ACC112 (cell line): ENCODE measurements around the gene TEKT1.
"Not testable (repeated sequence)": the region's sequence is repeated elsewhere in the genome, so short reads cannot be mapped to it uniquely, and the experiment has no call there.

Experiments
- H2AFZ ChIP-seq: fragments of 200-600 bp; sonication (generic); one replicate; pipeline ENCODE4 v1.6.0; 2017; ENCODE audit warnings: antibody characterized with exemption, low read length; ENCODE audit not compliant: unreplicated experiment
- H3K27ac ChIP-seq: fragments of 200-600 bp; sonication (generic); 2 replicates; pipeline ENCODE4 v1.5.1; 2014; ENCODE audit warnings: low read depth, mild to moderate bottlenecking, antibody characterized with exemption, low read length, moderate library complexity
- H3K27me3 ChIP-seq: fragments of 200-600 bp; sonication (generic); 2 replicates; pipeline ENCODE4 v1.6.1; 2014; ENCODE audit warnings: mild to moderate bottlenecking, antibody characterized with exemption, low read length, moderate library complexity, mixed read lengths; ENCODE audit not compliant: insufficient read depth
- H3K36me3 ChIP-seq: fragments of 200-600 bp; sonication (generic); 2 replicates; pipeline ENCODE4 v1.6.1; 2016; ENCODE audit warnings: mild to moderate bottlenecking, antibody characterized with exemption, low read length, moderate library complexity, mixed read lengths; ENCODE audit not compliant: insufficient read depth
- H3K4me1 ChIP-seq: fragments of 200-600 bp; sonication (generic); one replicate; pipeline ENCODE4 v1.6.1; 2016; ENCODE audit warnings: low read length, mixed read lengths; ENCODE audit not compliant: insufficient read depth, unreplicated experiment, control insufficient read depth
- H3K4me3 ChIP-seq: fragments of 200-600 bp; sonication (generic); 2 replicates; pipeline ENCODE4 v1.5.1; 2014; ENCODE audit warnings: mild to moderate bottlenecking, low read depth, low read length
- H3K79me2 ChIP-seq: fragments of 200-600 bp; sonication (generic); one replicate; pipeline ENCODE4 v1.6.0; 2016; ENCODE audit warnings: low read length; ENCODE audit not compliant: control insufficient read depth, unreplicated experiment, insufficient read depth

TEKT1 gene

GRCh38 chr17:6831661-6832263, at the start of gene TEKT1:
TSS of gene TEKT1 (minus strand) at chr17:6831729. CDS start at chr17:6830376, 1,353 bp downstream.
- Histone ChIP-seq H3K36me3 (no peaks in the 10 kb centered on the region), H3K4me3 (peak within 1 kb of the TSS; percentile 74), H3K27me3 (peaks cover 81% of the 10 kb centered on the region), H3K79me2 (no peaks in the 10 kb centered on the region), H3K27ac (no peak within 1 kb of the TSS), H2AFZ (no peak within 1 kb of the TSS), H3K4me1 (no peaks in the 10 kb centered on the region)

GRCh38 chr17:6879221-6879975, 47.9 kb upstream of the TEKT1 start:
- H3K36me3 ChIP-seq, H3K4me1 ChIP-seq, H3K27ac ChIP-seq, H3K4me3 ChIP-seq, H2AFZ ChIP-seq, H3K27me3 ChIP-seq, H3K79me2 ChIP-seq: not testable (repeated sequence)

- H3K79me2 ChIP-seq, H3K27me3 ChIP-seq: not testable (repeated sequence)
These were observed 43.7 kb upstream of the TEKT1 start for GRCh38 chr17:6875276-6875675.

GRCh38 chr17:6872936-6873335, 41.4 kb upstream of the TEKT1 start:
- no peak overlapping the region for H2AFZ ChIP-seq
- no peak overlapping the region for H3K4me3 ChIP-seq
- no peaks in the 10 kb centered on the region for H3K36me3 ChIP-seq
- no peak overlapping the region for H3K27ac ChIP-seq
- peaks cover 26% of the 10 kb centered on the region for H3K27me3 ChIP-seq
- H3K79me2 ChIP-seq = no peaks in the 10 kb centered on the region
- H3K4me1 ChIP-seq = peaks cover 4% of the 10 kb centered on the region

More at GRCh38 chr17:6875276-6875675, 43.7 kb upstream of the TEKT1 start:
- H3K4me1 ChIP-seq, H3K36me3 ChIP-seq, H3K27ac ChIP-seq, H2AFZ ChIP-seq, H3K4me3 ChIP-seq: not testable (repeated sequence)

- Histone ChIP-seq H3K4me1 (peaks cover 4% of the 10 kb centered on the region), H3K27ac (no peak overlapping the region), H3K4me3 (no peak overlapping the region), H3K79me2 (no peaks in the 10 kb centered on the region), H3K36me3 (no peaks in the 10 kb centered on the region), H3K27me3 (peaks cover 42% of the 10 kb centered on the region), H2AFZ (no peak overlapping the region)
These were observed 39.3 kb upstream of the TEKT1 start for GRCh38 chr17:6870841-6871240.

- Histone ChIP-seq H3K79me2 (no peaks in the 10 kb centered on the region), H2AFZ (no peak overlapping the region), H3K27ac (no peak overlapping the region), H3K36me3 (no peaks in the 10 kb centered on the region), H3K4me1 (peaks cover 4% of the 10 kb centered on the region), H3K4me3 (no peak overlapping the region), H3K27me3 (peaks cover 65% of the 10 kb centered on the region)
These were observed 37.1 kb upstream of the TEKT1 start for GRCh38 chr17:6868582-6868981.

- no peak overlapping the region for H2AFZ ChIP-seq
- H3K27ac ChIP-seq = no peak overlapping the region
- H3K79me2 ChIP-seq = no peaks in the 10 kb centered on the region
- no peak overlapping the region for H3K4me3 ChIP-seq
- peaks cover 4% of the 10 kb centered on the region for H3K4me1 ChIP-seq
- H3K36me3 ChIP-seq = no peaks in the 10 kb centered on the region
- peaks cover 72% of the 10 kb centered on the region for H3K27me3 ChIP-seq
These were observed 36.3 kb upstream of the TEKT1 start for GRCh38 chr17:6867849-6868248.

GRCh38 chr17:6862825-6863224, 31.3 kb upstream of the TEKT1 start:
- H3K27ac ChIP-seq = no peak overlapping the region
- H3K4me1 ChIP-seq = no peaks in the 10 kb centered on the region
- H2AFZ ChIP-seq = no peak overlapping the region
- H3K36me3 ChIP-seq = no peaks in the 10 kb centered on the region
- no peak overlapping the region for H3K4me3 ChIP-seq
- H3K79me2 ChIP-seq = no peaks in the 10 kb centered on the region
- H3K27me3 ChIP-seq = peaks cover 90% of the 10 kb centered on the region

- Histone ChIP-seq H3K36me3 (no peaks in the 10 kb centered on the region), H3K27ac (no peak overlapping the region), H3K79me2 (no peaks in the 10 kb centered on the region), H3K27me3 (peaks cover 83% of the 10 kb centered on the region), H3K4me1 (no peaks in the 10 kb centered on the region), H2AFZ (no peak overlapping the region), H3K4me3 (no peak overlapping the region)
These were observed 30.6 kb upstream of the TEKT1 start for GRCh38 chr17:6862122-6862521.

GRCh38 chr17:6857904-6858303, 26.4 kb upstream of the TEKT1 start:
- Histone ChIP-seq H3K36me3 (no peaks in the 10 kb centered on the region), H3K27me3 (peaks cover 65% of the 10 kb centered on the region), H3K4me1 (no peaks in the 10 kb centered on the region), H3K79me2 (no peaks in the 10 kb centered on the region), H3K27ac (no peak overlapping the region), H2AFZ (no peak overlapping the region), H3K4me3 (no peak overlapping the region)

GRCh38 chr17:6857336-6857735, 25.8 kb upstream of the TEKT1 start:
- Histone ChIP-seq H2AFZ (no peak overlapping the region), H3K27ac (no peak overlapping the region), H3K36me3 (no peaks in the 10 kb centered on the region), H3K4me1 (no peaks in the 10 kb centered on the region), H3K27me3 (peaks cover 60% of the 10 kb centered on the region), H3K4me3 (no peak overlapping the region), H3K79me2 (no peaks in the 10 kb centered on the region)
